ENCODE data around the gene ZNF750. TPM values are rescaled to one million over a fixed set of nuclear protein-coding genes. Genes with fewer than 3 reads are reported as not detected.

ZNF750 gene
- total RNA-seq, 1 donor from 2014 or later = 83.0 TPM

DNA sequence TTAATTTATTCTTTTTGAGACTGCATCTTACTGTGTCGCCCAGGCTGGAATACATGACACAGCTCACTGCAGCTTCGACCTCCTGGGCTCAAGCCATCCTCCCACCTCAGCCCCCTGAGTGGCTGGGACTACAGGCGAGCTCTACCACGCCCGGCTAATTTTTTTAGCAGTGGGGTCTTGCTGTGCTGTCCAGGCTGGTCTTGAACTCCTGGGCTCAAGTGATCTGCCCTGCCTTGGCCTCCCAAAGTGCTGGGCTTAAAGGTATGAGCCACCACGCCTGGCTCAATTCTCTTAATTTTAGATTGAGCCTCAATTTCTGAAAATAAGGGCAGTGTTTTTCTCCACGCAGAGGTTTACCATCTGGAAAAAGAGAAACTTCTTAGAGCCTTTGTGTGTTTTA is 41.1 kb downstream of the ZNF750 start:
- intact Hi-C loops (cut with DNase I) = loop anchor here (5.0 kb wide), 1 partner anchor 49 kb away; no protein-coding TSS in a partner anchor
- TF ChIP-seq POLR2A (IDR thresholded peaks at IDR 0.05) (no peak), CTCF (IDR thresholded peaks at IDR 0.05) (no peak), POLR2AphosphoS5 (IDR thresholded peaks at IDR 0.05; ENCODE audit: insufficient read depth in 1 of 2, low read depth in 1 of 2) (no peak)

DNA sequence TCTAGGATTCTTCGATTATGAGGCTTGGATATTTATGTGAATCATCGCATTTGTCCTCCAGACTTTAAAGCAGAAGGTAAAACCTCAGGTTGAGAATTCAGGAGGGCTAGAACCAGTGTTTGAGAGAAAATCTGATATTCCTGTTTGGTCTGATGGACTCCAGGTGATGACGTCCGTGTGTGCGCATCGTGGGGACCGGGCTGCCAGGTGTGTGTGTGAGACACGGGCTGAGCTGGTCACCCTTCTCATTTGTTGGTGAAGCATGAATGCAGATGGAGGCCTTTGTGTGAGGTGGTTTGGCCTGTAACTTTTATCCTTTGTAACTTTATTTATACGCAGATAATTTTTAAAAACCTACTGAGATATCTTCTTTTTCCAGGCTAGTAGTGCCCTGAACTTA is 42.8 kb downstream of the ZNF750 start:
- Histone ChIP-seq H3K27ac (no peak overlapping the region), H3K27me3 (no peaks in the 10 kb centered on the region), H3K9me3 (no peaks in the 10 kb centered on the region), H3K4me1 (peaks cover 20% of the 10 kb centered on the region), H3K4me3 (no peak overlapping the region), H3K36me3 (no peaks in the 10 kb centered on the region)
- intact Hi-C loops (cut with DNase I) = loop anchor here (5.0 kb wide), 1 partner anchor 50 kb away; no protein-coding TSS in a partner anchor
- no peak for DNase-seq (ENCODE audit: extremely low spot score in 2 of 2)
- TF ChIP-seq POLR2AphosphoS5 (IDR thresholded peaks at IDR 0.05; ENCODE audit: insufficient read depth in 1 of 2, low read depth in 1 of 2) (no peak), CTCF (IDR thresholded peaks at IDR 0.05) (no peak), POLR2A (IDR thresholded peaks at IDR 0.05) (no peak)

More for the DNA sequence above, 41.1 kb downstream of the ZNF750 start:
- Histone ChIP-seq H3K4me3 (no peak overlapping the region), H3K27ac (peak overlapping the region; percentile 19), H3K27me3 (no peaks in the 10 kb centered on the region), H3K36me3 (no peaks in the 10 kb centered on the region), H3K9me3 (no peaks in the 10 kb centered on the region), H3K4me1 (peaks cover 12% of the 10 kb centered on the region)
- no peak for DNase-seq (ENCODE audit: extremely low spot score in 2 of 2)

DNA sequence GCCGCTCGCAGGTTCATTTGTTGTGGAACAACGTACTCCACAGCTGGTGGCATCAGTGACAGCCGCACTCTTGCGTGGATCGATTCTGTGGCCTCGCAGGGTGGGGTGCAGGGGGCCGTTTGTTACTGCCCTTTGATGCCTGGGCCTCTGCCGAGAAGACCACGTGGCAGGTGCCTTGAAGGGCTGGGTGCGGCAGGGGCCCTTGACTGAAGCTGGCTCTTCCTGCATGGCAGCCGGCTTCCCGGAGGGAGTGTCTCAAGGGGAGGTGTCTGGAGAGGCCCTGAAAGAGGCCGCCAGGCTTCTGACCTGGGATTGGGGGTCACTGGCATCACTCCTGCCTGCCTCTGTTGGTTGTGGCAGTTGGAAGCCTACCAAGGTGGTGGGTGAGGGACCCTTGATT is 44.2 kb downstream of the ZNF750 start:
- intact Hi-C loops (cut with DNase I) = loop anchor here (5.0 kb wide), 1 partner anchor 52 kb away; no protein-coding TSS in a partner anchor
- Histone ChIP-seq H3K9me3 (no peaks in the 10 kb centered on the region), H3K27me3 (no peaks in the 10 kb centered on the region), H3K4me1 (peaks cover 28% of the 10 kb centered on the region), H3K36me3 (no peaks in the 10 kb centered on the region), H3K27ac (no peak overlapping the region), H3K4me3 (no peak overlapping the region)
- DNase-seq (ENCODE audit: extremely low spot score in 2 of 2) = no peak
- no peak for TF ChIP-seq CTCF (IDR thresholded peaks at IDR 0.05)
- no peak for TF ChIP-seq POLR2AphosphoS5 (IDR thresholded peaks at IDR 0.05; ENCODE audit: insufficient read depth in 1 of 2, low read depth in 1 of 2)
- TF ChIP-seq POLR2A (IDR thresholded peaks at IDR 0.05) = no peak

- Histone ChIP-seq H3K27me3 (no peaks in the 10 kb centered on the region), H3K36me3 (no peaks in the 10 kb centered on the region), H3K4me3 (no peak overlapping the region), H3K27ac (peak overlapping the region; percentile 72), H3K9me3 (no peaks in the 10 kb centered on the region), H3K4me1 (peaks cover 28% of the 10 kb centered on the region)
- intact Hi-C loops (cut with DNase I) = loop anchor here (5.0 kb wide), 1 partner anchor 52 kb away; no protein-coding TSS in a partner anchor
- TF ChIP-seq POLR2A (IDR thresholded peaks at IDR 0.05) = no peak
- TF ChIP-seq CTCF (IDR thresholded peaks at IDR 0.05) = no peak
- no peak for TF ChIP-seq POLR2AphosphoS5 (IDR thresholded peaks at IDR 0.05; ENCODE audit: insufficient read depth in 1 of 2, low read depth in 1 of 2)
- no peak for DNase-seq (ENCODE audit: extremely low spot score in 2 of 2)
Observed at GRCh38 chr17:82794781-82795482, 44.9 kb downstream of the ZNF750 start.

- no peaks in the 10 kb centered on the region for H3K27me3 ChIP-seq
- H3K4me3 ChIP-seq = no peak overlapping the region
- H3K36me3 ChIP-seq = no peaks in the 10 kb centered on the region
- DNase-seq (ENCODE audit: extremely low spot score in 2 of 2) = no peak
- H3K4me1 ChIP-seq = peaks cover 28% of the 10 kb centered on the region
- no peaks in the 10 kb centered on the region for H3K9me3 ChIP-seq
- H3K27ac ChIP-seq = peak overlapping the region; percentile 72
- intact Hi-C loops (cut with DNase I) = no loop called here
- TF ChIP-seq POLR2AphosphoS5 (IDR thresholded peaks at IDR 0.05; ENCODE audit: insufficient read depth in 1 of 2, low read depth in 1 of 2) (peak; percentile 46 to 51), CTCF (IDR thresholded peaks at IDR 0.05) (no peak), POLR2A (IDR thresholded peaks at IDR 0.05) (no peak)
Observed at GRCh38 chr17:82793974-82794630, 45.7 kb downstream of the ZNF750 start.
